ENCODE results near the gene TRIM9.

Gene TRIM9

DNA sequence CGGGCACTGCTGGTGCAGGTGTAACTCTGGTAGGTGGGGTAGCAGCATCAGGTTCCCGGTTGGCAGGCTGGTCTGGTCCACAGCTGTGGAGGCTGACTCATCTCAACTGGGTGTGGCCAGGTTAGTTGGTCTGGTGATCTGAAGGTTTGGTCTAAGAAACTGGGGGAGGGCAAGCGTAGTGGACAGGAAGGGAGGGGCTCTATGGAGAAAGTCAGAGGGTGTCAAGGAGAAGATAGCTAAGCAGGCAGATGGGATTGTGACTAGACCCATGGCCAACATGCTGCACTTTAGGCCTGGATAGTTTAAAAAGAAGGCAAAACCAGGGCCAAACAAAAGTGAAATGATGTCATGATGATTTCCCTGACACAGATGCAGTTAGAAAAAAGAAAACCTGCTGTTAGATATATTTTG lies 7.9 kb downstream of the TRIM9 start:
- no peak overlapping the region for H3K4me3 ChIP-seq (ENCODE audit: low read depth, low read length)
- TF ChIP-seq, protein P1, sequence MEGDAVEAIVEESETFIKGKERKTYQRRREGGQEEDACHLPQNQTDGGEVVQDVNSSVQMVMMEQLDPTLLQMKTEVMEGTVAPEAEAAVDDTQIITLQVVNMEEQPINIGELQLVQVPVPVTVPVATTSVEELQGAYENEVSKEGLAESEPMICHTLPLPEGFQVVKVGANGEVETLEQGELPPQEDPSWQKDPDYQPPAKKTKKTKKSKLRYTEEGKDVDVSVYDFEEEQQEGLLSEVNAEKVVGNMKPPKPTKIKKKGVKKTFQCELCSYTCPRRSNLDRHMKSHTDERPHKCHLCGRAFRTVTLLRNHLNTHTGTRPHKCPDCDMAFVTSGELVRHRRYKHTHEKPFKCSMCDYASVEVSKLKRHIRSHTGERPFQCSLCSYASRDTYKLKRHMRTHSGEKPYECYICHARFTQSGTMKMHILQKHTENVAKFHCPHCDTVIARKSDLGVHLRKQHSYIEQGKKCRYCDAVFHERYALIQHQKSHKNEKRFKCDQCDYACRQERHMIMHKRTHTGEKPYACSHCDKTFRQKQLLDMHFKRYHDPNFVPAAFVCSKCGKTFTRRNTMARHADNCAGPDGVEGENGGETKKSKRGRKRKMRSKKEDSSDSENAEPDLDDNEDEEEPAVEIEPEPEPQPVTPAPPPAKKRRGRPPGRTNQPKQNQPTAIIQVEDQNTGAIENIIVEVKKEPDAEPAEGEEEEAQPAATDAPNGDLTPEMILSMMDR (IDR thresholded peaks at IDR 0.05; ENCODE audit: insufficient read depth, low read length, missing control alignments): no peak
- POLR2A ChIA-PET: no interaction called here
- DNase-seq (ENCODE audit: low read depth, low spot score): no peak
- CTCF ChIA-PET: no interaction called here

DNA sequence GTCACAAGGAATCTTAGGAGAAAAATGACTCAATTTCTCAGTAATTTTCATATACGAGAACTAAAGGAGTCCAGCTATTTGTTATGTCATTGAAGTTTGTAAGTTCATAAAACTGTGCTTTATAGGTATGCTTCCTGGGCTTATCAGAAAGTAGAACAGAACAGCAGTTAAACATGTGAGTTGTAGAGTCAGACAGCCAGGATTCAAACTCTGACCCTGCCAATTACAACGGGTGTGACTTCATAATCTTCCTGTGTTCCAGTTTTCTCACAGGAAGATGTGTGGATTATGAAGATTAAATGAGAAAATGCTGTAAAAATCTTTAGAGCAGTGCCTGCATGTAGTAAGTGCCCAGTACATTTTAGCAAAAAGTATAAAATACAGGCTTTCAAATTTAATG lies 8.9 kb downstream of the TRIM9 start:
- POLR2A ChIA-PET: no interaction called here
- TF ChIP-seq, protein P1 (IDR thresholded peaks at IDR 0.05; ENCODE audit: insufficient read depth, low read length, missing control alignments): no peak
- CTCF ChIA-PET: no interaction called here
- DNase-seq (ENCODE audit: low read depth, low spot score): no peak
- H3K4me3 ChIP-seq (ENCODE audit: low read depth, low read length): no peak overlapping the region

DNA sequence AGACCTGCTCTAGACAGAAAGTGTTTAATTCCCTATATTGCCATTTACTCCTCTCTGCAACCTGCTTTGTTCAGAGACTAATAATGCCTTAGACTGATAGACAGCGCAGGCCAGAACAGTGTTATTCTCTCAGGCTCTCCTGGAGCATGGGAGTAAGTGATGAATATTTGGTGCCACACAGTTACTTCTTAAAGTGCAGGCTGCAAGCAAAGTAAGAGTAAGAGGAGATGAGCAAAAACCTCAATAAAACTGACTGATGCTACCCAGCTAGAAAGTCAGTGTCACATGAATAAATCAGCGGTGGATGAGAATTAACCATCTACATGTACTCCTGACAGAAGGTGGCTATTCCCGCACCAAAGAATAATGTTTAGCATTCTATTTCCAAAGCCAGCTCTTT lies 9.9 kb downstream of the TRIM9 start:
- POLR2A ChIA-PET: no interaction called here
- H3K4me3 ChIP-seq (ENCODE audit: low read depth, low read length): no peak overlapping the region
- DNase-seq (ENCODE audit: low read depth, low spot score): no peak
- TF ChIP-seq, protein P1 (IDR thresholded peaks at IDR 0.05; ENCODE audit: insufficient read depth, low read length, missing control alignments): no peak
- CTCF ChIA-PET: no interaction called here

DNA sequence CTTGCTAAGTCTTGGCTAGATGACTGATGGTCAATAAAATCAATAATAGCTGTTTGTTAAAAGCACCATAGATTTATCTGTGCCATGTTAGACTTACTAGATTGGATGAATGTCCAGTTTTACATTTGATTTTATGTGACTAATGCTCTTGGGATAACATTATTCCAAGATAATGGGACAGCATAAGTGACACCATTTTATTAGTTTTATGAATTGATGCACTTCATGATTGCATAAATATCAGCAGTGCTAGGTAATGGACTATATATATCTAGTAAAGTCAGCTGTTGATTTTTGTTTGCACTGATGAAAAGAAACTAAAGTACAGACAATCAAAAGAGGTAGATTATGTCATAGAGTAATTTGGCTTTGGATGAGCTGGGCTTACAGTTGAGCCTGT lies 10.4 kb downstream of the TRIM9 start:
- POLR2A ChIA-PET: no interaction called here

DNA sequence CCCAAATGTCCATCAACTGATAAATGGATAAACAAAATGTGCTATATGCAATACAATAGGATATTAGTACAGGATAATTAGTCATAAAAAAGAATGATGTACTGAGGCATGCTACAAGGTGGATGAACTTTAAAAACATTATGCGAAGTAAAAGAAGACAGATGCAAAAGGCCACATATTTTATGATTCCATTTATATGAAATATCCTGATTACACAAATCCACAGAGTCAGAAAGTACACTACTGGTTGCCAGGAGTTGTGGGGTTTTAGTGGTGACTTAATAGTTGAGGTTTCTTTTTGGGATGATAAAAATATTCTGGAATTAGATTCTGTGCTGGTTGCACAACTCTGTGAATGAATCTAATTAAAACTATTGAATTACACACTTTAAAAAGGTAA lies 12.6 kb downstream of the TRIM9 start:
- ChIA-PET CTCF (interaction anchor here (1.5 kb wide), 1 partner anchor 14 kb away, joined by 3 read pairs; no protein-coding TSS in a partner anchor), POLR2A (no interaction called here)
- H3K4me3 ChIP-seq (ENCODE audit: low read depth, low read length): no peak overlapping the region
- TF ChIP-seq, protein P1 (IDR thresholded peaks at IDR 0.05; ENCODE audit: insufficient read depth, low read length, missing control alignments): no peak
- no peak for DNase-seq (ENCODE audit: low read depth, low spot score)

More for the DNA sequence above, 10.4 kb downstream of the TRIM9 start:
- no peak overlapping the region for H3K4me3 ChIP-seq (ENCODE audit: low read depth, low read length)
- CTCF ChIA-PET: interaction anchor here (1.0 kb wide), 1 partner anchor 29 kb away, joined by 3 read pairs; no protein-coding TSS in a partner anchor
- TF ChIP-seq, protein P1 (IDR thresholded peaks at IDR 0.05; ENCODE audit: insufficient read depth, low read length, missing control alignments): no peak
- DNase-seq (ENCODE audit: low read depth, low spot score): no peak

DNA sequence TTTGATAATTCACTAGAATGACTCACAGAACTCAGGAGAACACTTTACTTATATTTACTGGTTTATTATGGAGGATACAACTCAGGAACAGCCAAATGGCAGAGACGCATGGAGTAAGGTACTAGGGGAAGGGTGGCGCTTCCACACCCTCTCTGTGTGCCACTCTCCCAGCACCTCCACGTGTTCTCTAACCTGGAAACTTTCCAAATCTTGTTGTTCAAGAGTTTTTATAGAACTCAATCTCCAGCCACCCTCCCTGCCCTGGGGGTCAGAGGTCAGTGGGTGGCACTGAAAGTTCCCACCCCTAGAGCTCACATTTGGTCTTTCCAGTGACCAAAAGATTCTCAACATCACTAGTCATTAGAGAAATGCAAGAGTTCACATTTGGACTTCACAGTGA lies 13.2 kb downstream of the TRIM9 start:
- DNase-seq (ENCODE audit: low read depth, low spot score): no peak
- TF ChIP-seq, protein P1 (IDR thresholded peaks at IDR 0.05; ENCODE audit: insufficient read depth, low read length, missing control alignments): no peak
- POLR2A ChIA-PET: no interaction called here
- H3K4me3 ChIP-seq (ENCODE audit: low read depth, low read length): no peak overlapping the region
- CTCF ChIA-PET: interaction anchor here (1.5 kb wide), 1 partner anchor 14 kb away, joined by 3 read pairs; no protein-coding TSS in a partner anchor

Measured in AG04449 (cell line).